ENCODE results near the gene GPHN.

The GPHN gene

GRCh38 chr14:66507722-66508546 lies at the start of gene GPHN:
Gene GPHN, plus strand, starts transcription at chr14:66508147.
- peak; percentile 99 for DNase-seq (ENCODE audit: low read depth)

- no peak for DNase-seq (ENCODE audit: low read depth)
These were observed 48.3 kb upstream of the GPHN start for GRCh38 chr14:66459603-66460002.

GRCh38 chr14:66464261-66464660 lies 43.7 kb upstream of the GPHN start:
- DNase-seq (ENCODE audit: low read depth) = no peak

GRCh38 chr14:66468778-66469367 lies 39.1 kb upstream of the GPHN start:
- DNase-seq (ENCODE audit: low read depth) = no peak

- DNase-seq (ENCODE audit: low read depth) = no peak
These were observed 36.4 kb upstream of the GPHN start for GRCh38 chr14:66471584-66471983.

DNA sequence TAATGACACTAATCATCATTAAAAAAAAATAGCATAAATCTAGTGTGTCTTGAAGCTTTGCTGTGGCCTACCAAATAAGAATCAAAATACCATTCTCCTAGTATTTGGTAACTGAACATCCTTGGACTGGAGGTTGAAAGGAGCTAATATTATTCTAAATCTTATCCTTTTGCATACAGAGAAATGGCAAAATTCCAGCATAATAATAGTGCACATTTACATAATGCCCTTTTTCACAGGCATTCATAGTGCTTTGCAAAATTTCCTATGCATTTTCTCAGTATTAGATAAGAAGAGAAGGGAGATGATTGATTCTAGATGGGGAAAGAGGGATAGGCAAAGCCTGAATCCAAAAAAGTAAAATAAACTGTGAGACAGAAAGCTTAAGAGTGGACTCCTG lies 35.7 kb upstream of the GPHN start:
- no peak for DNase-seq (ENCODE audit: low read depth)

- DNase-seq (ENCODE audit: low read depth) = no peak
These were observed 34.7 kb upstream of the GPHN start for GRCh38 chr14:66473223-66473622.

DNA sequence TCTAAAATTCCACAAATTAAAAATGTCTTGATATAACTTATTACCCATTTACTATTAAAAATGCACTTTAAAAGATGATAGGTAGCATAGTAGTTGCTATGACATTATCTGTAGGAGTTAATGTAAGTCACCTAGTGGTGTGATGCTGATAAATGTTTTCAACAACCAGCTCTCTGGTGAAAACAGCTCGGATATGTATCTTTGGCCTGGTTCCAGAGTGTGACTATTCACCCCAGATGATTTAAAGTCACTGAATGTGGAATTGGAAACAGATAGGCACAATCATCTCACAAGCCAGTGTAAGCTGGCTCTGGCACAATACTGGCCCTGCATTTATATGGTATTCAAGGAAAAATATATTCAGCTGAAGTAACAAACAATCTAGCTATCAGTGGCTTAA lies 31.0 kb upstream of the GPHN start:
- DNase-seq (ENCODE audit: low read depth) = peak; percentile 53

DNA sequence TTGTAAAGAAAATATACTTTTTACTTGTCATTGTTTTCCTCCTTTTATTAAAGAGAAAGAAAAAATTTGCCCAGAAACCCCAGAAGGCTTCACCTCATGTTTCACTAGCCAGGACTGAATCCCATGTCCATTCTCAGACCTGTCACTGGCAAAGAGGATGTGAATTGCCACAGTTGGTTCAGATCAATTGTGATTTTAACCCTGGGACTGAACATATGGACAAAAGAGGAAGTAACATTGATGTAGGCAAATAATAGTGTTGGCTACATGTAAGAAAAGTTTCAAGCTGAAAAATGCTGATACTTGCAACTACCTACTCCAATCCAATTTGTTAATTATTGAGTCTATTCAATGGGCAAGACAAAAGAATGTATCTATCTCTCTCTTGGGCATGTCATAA lies 30.4 kb upstream of the GPHN start:
- DNase-seq (ENCODE audit: low read depth) = no peak

GRCh38 chr14:66482873-66483272 lies 25.1 kb upstream of the GPHN start:
- DNase-seq (ENCODE audit: low read depth) = no peak

GRCh38 chr14:66483322-66483721 lies 24.6 kb upstream of the GPHN start:
- DNase-seq (ENCODE audit: low read depth) = no peak

- DNase-seq (ENCODE audit: low read depth) = no peak
These were observed 22.9 kb upstream of the GPHN start for GRCh38 chr14:66485029-66485428.

- DNase-seq (ENCODE audit: low read depth) = no peak
These were observed 22.0 kb upstream of the GPHN start, which contains the start of gene CCDC196 for GRCh38 chr14:66485910-66486421. Gene CCDC196, plus strand, starts transcription at chr14:66486371. Its CDS starts 132 bp downstream, at chr14:66486503.

DNA sequence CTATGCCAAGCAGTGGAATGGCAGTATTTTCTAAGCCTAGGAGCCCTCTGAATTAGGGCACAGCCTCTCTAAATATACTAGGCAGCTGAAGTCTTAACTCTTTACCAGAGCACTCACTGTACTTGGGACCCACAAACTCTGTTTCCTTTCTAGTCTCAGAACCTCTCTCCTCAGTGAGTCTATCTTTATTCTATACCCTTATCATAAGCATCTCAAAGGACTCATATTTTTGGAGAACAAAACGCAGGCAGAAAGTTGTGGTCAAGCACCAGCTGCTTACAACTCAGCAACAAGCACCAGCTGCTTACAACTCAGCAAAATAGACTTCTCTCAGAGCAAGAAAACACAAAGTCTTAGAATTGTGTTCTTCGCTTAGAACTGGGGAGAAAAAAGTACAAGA lies 20.8 kb upstream of the GPHN start:
- DNase-seq (ENCODE audit: low read depth) = no peak

- no peak for DNase-seq (ENCODE audit: low read depth)
These were observed 17.5 kb upstream of the GPHN start for GRCh38 chr14:66490143-66491111.

DNA sequence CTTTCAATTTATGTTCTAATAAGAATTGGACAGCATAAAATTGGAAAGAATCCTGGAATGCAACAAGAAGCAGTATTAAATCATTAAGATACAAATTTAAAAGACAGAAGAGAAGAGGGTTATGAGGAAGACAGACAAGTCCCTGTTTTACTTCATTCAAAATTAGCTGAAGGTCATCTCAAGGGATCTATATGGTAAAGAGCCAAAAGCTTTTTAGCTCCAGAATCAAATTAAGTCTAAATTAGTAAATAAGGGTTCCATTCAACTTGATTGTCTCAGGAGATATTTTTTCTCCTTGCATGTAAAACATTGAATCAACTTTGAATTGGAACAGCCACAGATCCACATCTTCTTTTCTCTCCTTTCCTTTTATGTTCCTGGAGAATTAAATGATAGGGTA lies 14.2 kb upstream of the GPHN start:
- no peak for DNase-seq (ENCODE audit: low read depth)

DNA sequence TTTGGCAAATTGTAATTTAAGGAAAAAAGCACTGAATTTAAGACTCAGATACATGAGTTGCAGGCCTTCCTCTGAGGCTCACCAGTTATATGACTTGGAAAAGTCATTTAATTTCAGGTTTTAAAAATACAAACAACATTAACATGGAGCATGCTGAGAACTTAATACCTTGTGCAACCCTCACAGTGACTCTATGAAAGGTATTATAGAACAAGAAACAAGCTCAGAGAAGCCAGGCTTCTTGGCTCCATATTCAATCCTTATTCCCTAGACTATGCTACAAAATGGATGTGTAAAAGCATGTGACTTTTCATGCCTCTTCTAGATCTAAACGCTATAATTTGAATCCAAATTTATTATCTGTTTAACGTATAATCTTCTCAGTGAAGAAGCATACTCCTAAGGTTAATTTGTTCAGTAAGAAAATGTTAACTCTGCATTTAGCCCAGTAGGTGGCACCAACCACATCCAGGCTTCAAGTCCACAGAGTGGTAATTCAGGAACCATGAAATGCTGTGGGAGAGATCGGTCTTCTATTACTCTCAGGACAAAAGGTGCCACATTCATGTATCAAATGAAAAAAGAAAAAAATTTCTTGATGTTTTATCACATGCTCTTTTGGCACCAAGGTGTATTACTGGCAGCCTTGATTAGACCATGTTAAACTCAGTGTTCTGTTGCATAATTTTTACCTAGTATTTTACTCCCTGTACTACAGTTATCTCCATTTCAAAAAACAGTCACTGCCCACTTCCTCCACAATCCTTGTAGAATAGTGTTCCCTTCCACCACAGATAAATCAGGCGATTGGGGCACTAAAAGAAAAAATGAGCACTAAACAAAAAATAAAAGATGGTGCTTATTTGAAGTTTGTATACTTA lies 12.5 kb upstream of the GPHN start:
- peak; percentile 69 for DNase-seq (ENCODE audit: low read depth)

DNA sequence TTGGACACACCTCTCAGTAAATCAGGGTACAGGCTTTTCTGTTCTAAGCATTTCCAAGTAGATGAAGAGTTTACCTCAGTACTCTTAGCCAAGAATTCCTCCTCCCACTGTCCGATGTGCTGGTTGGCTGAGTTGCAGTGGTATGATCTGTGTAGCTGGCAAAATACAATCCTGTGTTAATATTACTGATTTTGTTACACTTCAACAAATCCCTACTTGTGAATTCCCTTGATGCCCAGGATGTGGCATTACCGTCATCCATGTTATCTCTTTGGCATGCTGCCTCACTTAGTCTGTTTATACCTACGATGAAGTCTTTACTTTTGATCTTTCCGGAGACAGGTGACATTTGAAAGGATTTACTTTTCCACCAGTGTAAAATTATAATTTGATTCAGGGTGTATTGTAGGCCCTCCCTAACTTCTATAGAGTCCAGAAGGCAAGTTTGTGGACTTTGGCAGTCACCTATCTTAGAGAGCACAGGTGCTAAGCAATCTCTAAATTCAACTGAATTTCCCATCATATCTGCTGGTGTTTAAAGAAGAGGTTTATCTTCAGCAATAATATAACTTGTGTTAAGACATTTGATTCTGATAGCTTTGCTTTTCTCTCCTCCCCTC lies 11.6 kb upstream of the GPHN start:
- DNase-seq (ENCODE audit: low read depth) = no peak

- no peak for DNase-seq (ENCODE audit: low read depth)
These were observed 11.0 kb upstream of the GPHN start for GRCh38 chr14:66496911-66497310.

- peak; percentile 24 for DNase-seq (ENCODE audit: low read depth)
These were observed 9.6 kb upstream of the GPHN start for GRCh38 chr14:66498311-66498710.

GRCh38 chr14:66501592-66501991 lies 6.4 kb upstream of the GPHN start:
- DNase-seq (ENCODE audit: low read depth) = no peak

All from EH (cell line).